GM18867 (cell line): ENCODE data around the gene DGCR8.

Experiments used
- ATAC-seq: cut with Tn5 transposase; IDR thresholded peaks from one replicate; pipeline ENCODE4 v1.9.1; 2021; ENCODE audit warnings: mild to moderate bottlenecking, moderate library complexity; ENCODE audit not compliant: unreplicated experiment

The DGCR8 gene

DNA sequence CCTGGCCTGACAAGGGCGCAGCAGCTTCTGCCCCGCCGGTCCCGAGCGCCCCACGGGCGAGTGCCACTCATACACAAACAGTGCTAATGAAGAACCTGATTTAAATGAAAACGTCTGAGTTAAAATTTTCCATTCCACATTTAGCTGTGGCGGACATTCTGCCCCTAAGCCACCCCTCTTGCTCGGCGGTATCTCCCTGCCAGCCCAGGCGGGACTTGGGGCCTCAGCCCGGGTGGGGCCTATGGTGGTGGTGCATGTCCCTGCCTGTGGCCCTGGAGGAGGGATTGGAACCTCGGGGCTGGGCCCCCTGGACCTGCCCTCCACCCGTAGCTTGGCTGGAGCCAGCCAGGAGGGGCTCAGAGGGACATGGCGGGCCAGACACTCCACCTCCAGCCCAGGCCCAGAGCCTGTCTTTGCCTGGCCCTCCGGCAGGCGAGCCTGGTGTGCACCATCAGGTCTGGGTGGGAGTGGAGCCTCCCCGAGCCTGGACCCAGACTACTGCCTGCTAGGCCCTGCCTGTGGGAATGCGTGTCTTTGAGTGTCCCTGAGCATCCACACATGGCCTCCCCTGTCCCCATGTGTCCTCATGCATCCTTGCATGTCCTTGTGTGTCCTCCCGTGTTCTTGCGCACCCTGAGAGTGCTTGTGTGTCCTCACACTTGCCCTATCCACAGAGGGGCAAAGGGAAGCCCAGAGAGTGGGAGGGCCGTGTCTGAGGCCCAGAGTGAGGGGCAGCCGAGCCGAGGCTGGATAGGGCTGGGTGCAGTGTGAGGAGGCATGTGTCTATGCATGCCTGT, 56.0 kb downstream of the DGCR8 start:
- ATAC-seq, result no peak

DNA sequence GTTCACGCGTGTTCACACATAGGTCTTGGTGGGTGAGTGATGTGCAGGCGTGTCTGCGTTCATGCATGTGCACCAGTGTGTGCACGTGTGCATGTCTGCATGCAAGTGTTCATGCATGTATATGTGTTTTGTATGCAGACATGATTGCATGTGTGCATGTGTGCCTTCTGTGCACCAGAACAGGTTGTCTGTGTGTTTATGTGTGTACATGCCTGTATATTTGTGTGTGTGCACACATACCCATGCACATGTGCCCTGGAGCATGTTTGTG, 56.5 kb downstream of the DGCR8 start:
- no peak for ATAC-seq

DNA sequence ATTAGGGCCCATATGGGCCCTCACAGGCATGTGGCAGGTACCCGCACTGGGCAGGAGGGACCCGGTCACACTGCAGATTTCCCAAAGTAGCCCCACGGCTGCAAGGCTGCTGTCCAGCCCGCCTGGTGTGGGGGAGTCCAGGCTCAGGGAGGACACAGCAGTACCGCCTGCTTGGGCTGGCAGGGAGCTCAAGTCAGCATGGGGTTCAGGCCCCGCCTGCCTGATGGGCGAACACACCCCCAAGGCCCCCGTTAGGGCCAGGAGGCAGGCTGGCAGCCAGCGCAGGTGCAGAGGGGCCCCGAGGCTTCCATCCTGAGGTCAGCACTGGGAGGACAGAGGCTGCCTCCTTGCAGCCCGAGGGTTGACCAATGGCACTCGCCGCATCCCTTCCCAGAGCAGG, 57.1 kb downstream of the DGCR8 start:
- no peak for ATAC-seq

DNA sequence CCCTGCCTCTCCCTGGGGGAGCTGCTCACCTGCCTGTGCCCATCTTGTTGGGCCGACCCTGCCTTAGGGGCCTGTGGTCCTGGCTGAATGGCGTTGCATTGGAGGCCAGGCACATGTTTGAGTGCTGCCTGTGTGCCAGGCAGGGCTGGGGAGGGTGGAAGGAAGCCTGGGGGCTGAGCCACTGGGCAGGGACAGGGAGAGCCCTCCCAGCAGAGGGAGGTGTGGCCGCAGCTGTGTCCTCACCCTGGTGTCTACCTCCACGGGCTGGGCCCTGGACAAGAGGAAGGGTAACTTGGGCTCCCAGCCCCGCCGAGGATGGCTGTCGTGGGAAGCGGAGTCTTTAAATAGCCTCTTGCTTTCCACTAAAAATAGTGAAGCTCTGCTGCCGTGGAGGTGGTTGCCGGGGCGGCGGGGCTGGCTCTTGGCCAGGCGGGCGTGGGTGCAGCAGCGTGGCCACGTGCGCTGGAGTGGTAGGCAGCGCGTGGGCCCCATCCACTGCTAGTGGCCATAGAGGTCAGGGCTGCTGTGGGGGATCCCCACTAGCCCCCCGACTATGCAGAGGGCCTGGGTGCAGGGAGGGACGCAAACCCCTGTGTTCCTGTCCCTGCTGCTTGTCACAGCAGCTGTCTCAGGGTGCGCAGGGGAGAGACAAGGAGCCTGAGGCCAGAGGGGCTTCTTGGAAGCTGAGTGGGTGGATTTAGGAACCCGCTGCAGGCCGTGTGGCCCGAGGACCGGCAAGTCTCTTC, 57.8 kb downstream of the DGCR8 start:
- ATAC-seq, result no peak

DNA sequence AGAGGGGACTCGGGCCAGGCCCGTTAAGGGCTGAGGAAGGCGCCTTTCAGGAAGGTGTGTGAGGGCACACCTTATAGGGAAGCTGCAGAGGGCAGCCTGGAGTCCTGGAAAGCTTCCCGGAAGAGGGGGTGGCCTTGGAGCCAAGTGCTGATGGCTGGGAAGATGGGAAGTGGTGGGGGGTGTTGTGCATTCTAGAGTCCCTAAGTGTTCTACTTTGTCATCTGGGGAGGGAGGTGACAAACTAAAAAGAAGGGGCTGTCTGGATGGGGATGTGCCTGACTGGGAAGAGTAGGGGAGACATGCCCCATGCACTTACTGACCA, 58.3 kb downstream of the DGCR8 start:
- ATAC-seq, result no peak

DNA sequence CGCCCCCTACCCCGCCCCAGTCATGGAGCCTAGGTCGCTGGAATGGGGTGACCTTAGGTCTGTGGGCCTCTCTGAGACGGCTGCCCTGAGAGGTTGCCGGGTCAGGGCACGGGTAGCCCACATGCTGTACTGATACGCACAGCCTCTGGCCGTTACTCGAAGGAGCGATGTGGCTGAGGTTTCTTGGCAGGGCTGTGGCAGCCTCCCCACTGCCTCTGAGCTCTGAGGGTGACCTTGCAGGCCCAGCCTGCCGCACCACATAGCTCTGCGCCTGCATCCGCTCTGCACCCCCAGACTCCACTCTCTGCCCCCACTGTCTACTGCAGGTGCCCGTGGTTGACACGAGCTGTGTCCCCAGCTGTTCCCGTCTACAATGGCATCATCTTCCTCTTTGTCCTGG, 58.8 kb downstream of the DGCR8 start:
- ATAC-seq, result no peak

DNA sequence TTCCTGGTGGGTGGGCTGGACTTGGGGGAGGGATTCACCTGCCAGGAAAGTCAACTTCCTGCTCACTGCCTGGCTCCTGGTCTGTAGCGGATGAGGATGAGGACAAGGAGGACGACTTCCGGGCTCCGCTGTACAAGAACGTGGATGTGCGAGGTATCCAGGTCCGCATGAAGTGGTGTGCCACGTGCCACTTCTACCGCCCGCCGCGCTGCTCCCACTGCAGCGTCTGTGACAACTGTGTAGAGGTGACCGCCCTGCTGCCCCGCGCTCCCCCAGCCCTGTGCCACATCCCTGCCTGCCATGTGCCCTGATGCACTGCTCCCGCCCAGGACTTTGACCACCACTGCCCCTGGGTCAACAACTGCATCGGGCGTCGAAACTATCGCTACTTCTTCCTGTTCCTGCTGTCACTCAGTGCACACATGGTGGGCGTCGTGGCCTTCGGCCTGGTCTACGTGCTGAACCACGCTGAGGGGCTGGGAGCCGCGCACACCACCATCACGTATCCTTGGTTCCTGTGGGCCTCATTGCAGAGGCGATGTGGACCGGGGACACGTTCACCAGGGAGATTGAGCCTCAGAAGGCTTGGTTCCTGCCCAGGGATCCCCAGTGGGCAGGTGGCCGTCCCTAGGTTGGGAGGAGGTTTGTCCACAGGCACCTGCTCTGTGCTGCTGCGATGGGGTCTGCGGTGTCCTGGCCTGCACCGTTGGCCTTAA, 59.5 kb downstream of the DGCR8 start:
- no peak for ATAC-seq

DNA sequence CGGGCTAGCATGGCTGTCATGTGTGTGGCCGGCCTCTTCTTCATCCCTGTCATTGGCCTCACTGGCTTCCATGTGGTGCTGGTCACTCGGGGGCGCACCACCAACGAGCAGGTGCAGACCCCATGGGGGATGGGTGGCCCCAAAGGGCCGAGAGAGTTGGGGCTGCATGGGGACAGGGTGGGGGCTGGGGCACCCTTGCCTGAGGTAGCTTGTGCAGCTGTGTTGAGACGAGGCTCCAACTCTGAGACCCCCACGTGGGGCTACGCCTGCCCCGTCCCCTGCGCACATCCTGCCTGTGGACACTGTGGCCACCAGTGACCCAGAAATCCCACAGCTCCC, 60.0 kb downstream of the DGCR8 start:
- ATAC-seq, result no peak

DNA sequence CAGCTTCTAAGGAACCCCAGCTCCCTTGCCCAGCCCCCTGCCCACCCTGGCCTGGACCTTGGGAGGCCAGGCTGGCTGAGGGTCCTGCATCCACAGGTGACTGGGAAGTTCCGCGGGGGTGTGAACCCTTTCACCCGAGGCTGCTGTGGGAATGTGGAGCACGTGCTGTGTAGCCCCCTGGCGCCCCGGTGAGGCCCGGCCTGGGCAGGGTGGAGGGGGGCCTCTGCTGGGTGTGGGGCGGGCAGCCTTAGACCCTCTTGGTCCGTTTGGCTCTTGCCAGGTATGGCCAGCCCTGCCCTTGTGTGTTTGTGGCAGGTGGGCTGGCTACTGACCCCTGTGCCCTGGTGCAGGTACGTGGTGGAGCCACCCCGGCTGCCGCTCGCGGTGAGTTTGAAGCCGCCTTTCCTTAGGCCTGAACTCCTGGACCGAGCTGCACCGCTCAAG, 60.5 kb downstream of the DGCR8 start:
- ATAC-seq, result no peak

DNA sequence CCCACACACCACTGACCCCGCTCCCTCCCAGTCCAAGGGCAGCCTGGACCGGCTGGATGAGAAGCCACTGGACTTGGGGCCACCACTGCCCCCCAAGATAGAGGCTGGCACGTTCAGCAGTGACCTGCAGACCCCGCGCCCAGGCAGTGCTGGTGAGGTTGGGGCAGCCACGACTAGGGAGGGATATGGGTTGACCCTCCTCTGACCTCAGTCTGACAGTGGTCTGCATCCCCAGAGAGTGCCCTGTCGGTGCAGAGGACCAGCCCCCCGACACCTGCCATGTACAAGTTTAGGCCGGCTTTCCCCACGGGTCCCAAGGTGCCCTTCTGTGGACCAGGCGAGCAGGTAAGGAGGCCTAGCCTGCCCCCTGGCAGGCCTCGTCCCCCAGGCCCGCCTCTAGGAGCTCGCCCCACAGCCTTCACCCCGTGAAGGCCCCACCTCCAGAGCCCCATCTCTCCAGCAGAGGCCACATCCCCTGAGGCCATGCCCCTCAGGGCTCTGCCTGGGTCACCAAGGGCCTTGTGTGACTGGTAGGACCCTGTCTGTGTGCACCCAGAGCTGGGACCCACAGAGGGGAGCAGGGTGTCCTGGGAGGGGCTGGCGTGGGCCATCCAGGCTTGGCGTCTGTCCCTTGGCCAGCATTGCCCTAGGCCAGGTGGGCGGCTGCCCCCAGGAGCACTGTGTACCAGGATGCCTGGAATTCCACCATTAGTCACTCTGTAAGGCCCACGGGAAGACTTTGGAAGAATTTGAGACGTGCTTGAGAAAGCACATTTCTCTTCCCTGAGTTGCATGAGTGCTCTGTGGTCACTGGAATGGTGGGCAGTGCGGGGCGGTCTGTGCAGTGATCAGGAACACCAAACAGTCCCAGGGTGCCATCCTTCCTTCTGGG, 61.4 kb downstream of the DGCR8 start:
- no peak for ATAC-seq

DNA sequence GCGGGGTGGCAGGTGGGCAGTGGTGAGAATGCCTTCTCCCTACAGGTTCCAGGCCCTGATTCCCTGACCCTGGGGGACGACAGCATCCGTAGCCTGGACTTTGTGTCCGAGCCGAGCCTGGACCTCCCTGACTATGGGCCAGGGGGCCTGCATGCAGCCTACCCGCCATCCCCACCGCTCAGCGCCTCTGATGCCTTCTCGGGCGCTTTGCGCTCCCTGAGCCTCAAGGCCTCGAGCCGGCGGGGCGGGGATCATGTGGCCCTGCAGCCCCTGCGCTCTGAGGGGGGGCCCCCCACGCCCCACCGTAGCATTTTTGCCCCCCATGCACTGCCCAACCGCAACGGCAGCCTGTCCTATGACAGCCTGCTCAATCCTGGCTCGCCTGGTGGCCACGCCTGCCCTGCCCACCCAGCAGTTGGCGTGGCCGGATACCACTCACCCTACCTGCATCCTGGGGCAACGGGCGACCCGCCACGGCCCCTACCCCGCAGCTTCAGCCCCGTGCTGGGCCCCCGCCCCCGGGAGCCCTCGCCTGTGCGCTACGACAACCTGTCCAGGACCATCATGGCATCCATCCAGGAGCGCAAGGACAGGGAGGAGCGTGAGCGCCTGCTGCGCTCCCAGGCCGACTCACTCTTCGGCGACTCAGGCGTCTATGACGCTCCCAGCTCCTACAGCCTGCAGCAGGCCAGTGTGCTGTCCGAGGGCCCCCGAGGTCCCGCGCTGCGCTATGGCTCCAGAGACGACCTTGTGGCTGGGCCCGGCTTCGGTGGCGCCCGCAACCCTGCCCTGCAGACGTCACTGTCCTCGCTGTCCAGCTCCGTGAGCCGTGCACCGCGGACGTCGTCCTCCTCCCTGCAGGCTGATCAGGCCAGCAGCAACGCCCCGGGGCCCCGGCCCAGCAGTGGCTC, 62.9 kb downstream of the DGCR8 start:
- no peak for ATAC-seq

DNA sequence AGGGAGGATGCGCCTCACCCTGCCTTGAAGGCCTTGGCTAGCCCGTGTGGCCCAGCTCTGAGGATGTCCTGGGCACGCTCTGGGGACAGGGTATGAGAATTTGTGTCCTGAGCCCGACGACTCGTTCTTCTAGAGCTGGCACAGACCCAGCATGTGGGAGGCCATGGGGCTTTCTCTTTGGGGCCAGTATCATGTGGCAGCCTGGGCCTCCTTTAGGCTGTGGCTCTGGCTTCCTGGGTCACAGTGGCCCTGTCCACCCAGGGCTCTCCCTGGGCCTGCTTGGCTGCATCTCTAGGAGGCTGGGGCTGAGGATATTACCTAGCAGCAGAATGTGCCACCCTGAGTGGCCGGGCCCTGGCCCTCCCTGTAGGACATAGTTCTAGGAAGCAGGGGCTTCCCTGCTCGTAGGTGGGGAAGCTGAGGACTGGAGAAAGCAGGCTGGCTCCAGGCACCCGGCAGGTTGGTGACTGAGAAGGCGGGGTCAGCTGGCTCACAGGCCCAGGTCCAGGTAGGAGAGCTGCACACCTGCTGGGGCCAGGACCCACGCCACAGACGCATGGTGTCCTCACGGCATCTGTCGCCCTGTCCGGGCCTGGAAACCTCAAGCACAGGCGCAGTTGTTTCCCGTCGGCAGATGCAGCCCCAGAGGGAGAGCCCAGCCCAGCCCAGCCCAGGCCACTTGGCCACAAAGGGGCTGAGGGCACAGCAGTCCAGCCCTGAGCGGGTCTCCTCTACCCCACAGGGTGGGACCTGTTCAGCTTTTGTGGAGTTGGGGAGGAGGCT, 64.0 kb downstream of the DGCR8 start:
- no peak for ATAC-seq

DNA sequence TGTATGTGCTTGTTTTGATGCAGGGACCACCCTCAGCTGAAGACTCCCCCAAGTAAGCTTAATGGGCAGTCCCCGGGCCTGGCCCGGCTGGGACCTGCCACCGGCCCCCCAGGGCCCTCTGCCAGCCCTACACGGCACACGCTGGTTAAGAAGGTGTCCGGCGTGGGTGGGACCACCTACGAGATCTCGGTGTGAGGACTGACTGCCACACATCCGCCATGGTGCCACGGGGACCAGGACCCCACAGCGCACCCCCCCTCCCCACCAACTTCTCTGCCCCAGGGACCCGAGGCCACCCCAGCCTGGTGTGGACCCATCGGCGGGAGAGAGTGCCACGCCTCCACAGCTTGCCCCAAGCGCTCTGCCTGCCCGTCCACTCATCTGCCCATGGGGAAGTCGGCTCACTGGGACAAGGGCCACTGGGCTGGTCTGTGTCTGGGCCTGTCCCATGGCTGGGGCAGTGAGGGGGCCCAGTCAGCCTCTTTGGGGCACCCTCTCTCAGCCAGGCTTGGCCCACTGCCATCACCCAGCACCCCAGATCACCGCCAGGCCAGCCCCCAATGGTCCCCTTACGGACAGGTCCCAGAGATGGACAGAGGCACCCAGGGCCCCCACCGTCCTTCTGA, 65.3 kb downstream of the DGCR8 start:
- ATAC-seq, result no peak

DNA sequence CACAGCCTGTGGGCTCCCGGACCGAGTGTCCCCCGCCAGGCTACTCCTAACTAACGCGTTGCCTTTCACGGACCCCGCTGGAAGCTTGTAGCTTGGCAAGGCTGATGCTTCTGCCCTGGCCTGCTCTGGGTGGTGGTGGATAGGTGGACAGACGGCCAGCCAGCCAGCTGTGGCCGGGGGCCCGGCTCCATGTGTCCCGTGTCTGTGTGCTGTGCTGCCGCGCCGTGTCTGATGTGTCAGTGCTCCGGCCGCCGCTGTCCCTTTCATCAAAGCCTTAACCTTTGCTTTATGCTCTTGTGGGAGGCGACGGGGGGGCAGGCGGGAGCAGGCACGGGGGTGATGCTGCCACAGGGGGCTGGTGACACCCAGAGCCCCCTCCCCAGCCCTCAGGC, 65.8 kb downstream of the DGCR8 start:
- ATAC-seq, result no peak

DNA sequence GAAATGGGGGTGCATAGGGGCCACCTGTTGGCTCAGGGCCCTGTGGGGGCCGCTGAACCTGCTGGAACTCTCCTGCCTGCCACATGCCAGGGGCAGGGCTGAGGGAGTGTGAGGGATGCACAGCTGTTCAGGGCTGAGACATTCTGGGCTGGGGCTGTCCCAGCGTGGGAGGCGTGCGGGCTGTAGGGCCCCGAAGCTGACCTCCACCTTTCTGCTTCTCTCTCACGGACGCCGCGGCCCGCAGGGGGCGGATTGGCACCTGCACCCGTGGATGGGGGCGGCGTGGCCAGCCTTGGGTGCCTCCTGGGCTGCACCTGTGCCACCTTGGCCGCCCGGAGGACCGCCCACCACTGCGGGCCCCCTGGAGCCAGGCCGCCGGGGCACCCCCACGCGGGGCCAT, 66.7 kb downstream of the DGCR8 start:
- no peak for ATAC-seq

DNA sequence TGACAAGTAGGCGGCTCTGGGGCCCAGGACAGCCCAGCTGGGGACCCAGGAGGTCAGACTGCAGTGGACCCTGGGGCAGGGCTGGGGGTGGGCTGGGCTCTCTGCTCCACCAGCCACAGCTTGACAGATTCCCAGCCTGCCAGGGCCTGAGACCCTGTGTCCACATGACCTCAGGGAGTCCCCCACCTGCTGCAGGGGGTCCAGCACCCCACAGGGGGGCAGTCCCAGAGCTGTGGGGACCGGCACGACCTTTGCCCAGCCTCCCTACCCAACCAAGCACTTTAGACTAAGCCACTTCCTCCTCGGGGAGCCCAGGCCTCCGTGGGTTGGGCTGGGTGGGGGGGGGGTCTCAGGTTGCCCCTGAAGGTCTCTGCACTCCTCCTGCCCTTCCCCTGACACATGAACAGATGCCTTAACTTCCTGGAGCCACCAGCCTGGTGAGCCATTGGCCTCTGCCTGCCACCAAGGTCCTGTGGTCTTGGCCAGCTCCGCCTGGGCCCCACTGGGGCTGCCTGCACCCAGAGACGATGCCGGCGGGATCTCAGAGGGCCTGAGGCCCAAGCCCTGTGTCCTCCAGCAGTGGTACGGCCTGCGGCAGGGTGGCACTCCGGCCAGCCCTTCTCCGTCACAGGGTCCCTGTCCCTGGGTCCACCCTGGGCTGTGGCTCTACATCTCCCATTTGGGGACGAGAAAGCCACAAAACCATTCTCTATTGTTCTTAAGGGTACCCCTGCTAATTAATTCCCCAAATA, 67.4 kb downstream of the DGCR8 start:
- no peak for ATAC-seq

DNA sequence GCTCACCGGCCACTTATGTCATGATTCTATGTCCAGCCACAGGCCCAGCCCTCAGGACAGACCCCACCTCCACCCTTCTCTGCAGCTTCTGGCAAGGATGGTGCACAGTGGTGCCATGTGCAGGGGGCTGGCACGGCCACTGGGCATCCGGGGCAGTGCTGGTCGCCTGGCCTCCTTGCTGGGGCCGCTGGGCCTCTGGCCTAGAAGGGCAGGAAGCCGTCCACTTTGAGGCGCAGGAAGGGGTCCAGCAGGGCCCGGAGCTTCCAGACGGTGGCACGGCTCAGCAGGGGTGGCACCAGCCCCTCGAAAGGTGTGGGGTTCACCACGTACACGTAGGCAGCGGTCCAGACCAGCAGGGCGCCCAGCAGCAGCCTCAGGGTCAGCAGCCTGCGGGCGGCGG, 68.4 kb downstream of the DGCR8 start:
- no peak for ATAC-seq
